H1 (cell line): Measurements from ENCODE around the gene MSI2. TPM values are rescaled to one million over a fixed set of nuclear protein-coding genes. Genes with fewer than 3 reads are reported as not detected.

ENCODE experiments used
- CTCF ChIA-PET: fragments of 300-600 bp; sonication (Branson Sonifier 250); formaldehyde crosslinking; loops from one replicate; lab custom pipeline; 2021; ENCODE audit not compliant: partially characterized antibody; lab: Charles Lee
- POLR2A ChIA-PET: fragments of 300-600 bp; sonication (Branson Sonifier 250); formaldehyde crosslinking; loops from one replicate; lab custom pipeline; 2021; ENCODE audit warnings: inconsistent platforms; ENCODE audit not compliant: partially characterized antibody; lab: Charles Lee
- DNase-seq, 2 experiments: peaks; one replicate each; pipeline versions ENCODE4 v3.0.0 to v3.0.0-alpha.2; 2010 to 2022; ENCODE audit warnings: low spot score in 2 of 2, low read depth in 1 of 2, mixed read lengths in 1 of 2
- FAIRE-seq: peaks from 2 replicates; lab custom pipeline; 2011; peaks lifted over from hg19 to GRCh38; lab: Jason Lieb, UNC
- H2AFZ ChIP-seq: 2 replicates; pipeline ENCODE4 v1.8.1; 2012; ENCODE audit warnings: low read length, inconsistent platforms
- H2AK5ac ChIP-seq: 2 replicates; pipeline ENCODE4 v1.6.1; 2013; ENCODE audit warnings: low read depth, low read length
- H2BK120ac ChIP-seq: replicated peaks from 2 replicates; pipeline ENCODE3; 2013; ENCODE audit warnings: low read depth, low read length, inconsistent platforms
- H2BK12ac ChIP-seq: 2 replicates; pipeline ENCODE4 v1.6.1; 2013; ENCODE audit warnings: low read depth, low read length
- H2BK15ac ChIP-seq: 2 replicates; pipeline ENCODE4 v1.6.1; 2013; ENCODE audit warnings: low read length
- H2BK20ac ChIP-seq: 2 replicates; pipeline ENCODE4 v1.6.1; 2013; ENCODE audit warnings: low read length
- H2BK5ac ChIP-seq: 2 replicates; pipeline ENCODE4 v1.6.1; 2013; ENCODE audit warnings: low read depth, low read length
- H3K14ac ChIP-seq: 2 replicates; pipeline ENCODE4 v1.6.1; 2013; ENCODE audit warnings: inconsistent platforms; ENCODE audit not compliant: insufficient read length
- H3K18ac ChIP-seq: 2 replicates; pipeline ENCODE4 v1.6.1; 2013; ENCODE audit warnings: low read length; ENCODE audit errors: extremely low read depth
- H3K23ac ChIP-seq: 2 replicates; pipeline ENCODE4 v1.6.1; 2013; ENCODE audit warnings: inconsistent platforms; ENCODE audit not compliant: insufficient read length
- H3K23me2 ChIP-seq: 2 replicates; pipeline ENCODE4 v1.6.1; 2013; ENCODE audit warnings: low read depth, low read length
- H3K27ac ChIP-seq: 2 replicates; pipeline ENCODE4 v1.6.1; 2011; ENCODE audit warnings: low read depth, low read length, inconsistent platforms
- H3K27me3 ChIP-seq, 4 experiments: replicated peaks in 1 of 4; 1 replicate in 1 of 4; 2 replicates in 3 of 4; pipeline versions ENCODE4 v1.6.1 to v1.8.1; 2011 to 2013; ENCODE audit warnings: low read length in 3 of 4, mild to moderate bottlenecking in 3 of 4, inconsistent platforms in 2 of 4, mixed read lengths in 2 of 4, moderate library complexity in 1 of 4; ENCODE audit not compliant: control insufficient read depth in 3 of 4, insufficient read depth in 3 of 4; ENCODE audit errors: extremely low read depth in 1 of 4
- H3K36me3 ChIP-seq, 4 experiments: 2 replicates each; pipeline versions ENCODE4 v1.6.1 to v1.8.1; 2011 to 2013; ENCODE audit warnings: mild to moderate bottlenecking in 4 of 4, low read length in 3 of 4, moderate library complexity in 2 of 4, control low read depth in 1 of 4, inconsistent platforms in 1 of 4; ENCODE audit not compliant: insufficient read depth in 4 of 4, control insufficient read depth in 2 of 4
- H3K4ac ChIP-seq: replicated peaks from 2 replicates; pipeline ENCODE3; 2013; ENCODE audit warnings: low read length, low read depth, mixed read lengths, inconsistent platforms; ENCODE audit not compliant: insufficient read length
- H3K4me1 ChIP-seq, 4 experiments: replicated peaks in 1 of 4; 1 replicate in 1 of 4; 2 replicates in 3 of 4; pipeline versions ENCODE4 v1.6.1 to v1.8.1; 2011 to 2013; ENCODE audit warnings: low read length in 3 of 4, inconsistent platforms in 2 of 4, mixed read lengths in 1 of 4; ENCODE audit not compliant: insufficient read depth in 4 of 4, control insufficient read depth in 3 of 4
- H3K4me2 ChIP-seq, 2 experiments: 2 replicates each; pipeline versions ENCODE4 v1.6.1 to v1.8.1; 2011 to 2013; ENCODE audit warnings: low read depth in 2 of 2, low read length in 2 of 2, control low read depth in 1 of 2, inconsistent platforms in 1 of 2, mild to moderate bottlenecking in 1 of 2; ENCODE audit not compliant: insufficient read depth in 1 of 2
- H3K4me3 ChIP-seq, 4 experiments: fragments of 200-600, 300-600 bp in 1 of 4; sonication (generic), shearing (Covaris generic), sonication (Bioruptor Twin) in 1 of 4; 2 replicates each; pipeline versions ENCODE4 v1.5.1 to v1.8.1; 2011 to 2016; ENCODE audit warnings: low read length in 4 of 4, low read depth in 3 of 4, control low read depth in 2 of 4, inconsistent platforms in 2 of 4, mild to moderate bottlenecking in 2 of 4, mixed read lengths in 1 of 4, moderate library complexity in 1 of 4; ENCODE audit not compliant: insufficient read depth in 2 of 4; ENCODE audit errors: extremely low read depth in 1 of 4
- H3K56ac ChIP-seq: replicated peaks from 2 replicates; pipeline ENCODE3; 2013; ENCODE audit warnings: low read depth, mild to moderate bottlenecking, mixed read lengths, low read length, inconsistent platforms; ENCODE audit not compliant: insufficient read length
- H3K79me1 ChIP-seq: 2 replicates; pipeline ENCODE4 v1.6.1; 2013; ENCODE audit warnings: low read depth, low read length, control low read depth
- H3K79me2 ChIP-seq, 2 experiments: 2 replicates each; pipeline versions ENCODE4 v1.6.1 to v1.8.1; 2012 to 2013; ENCODE audit warnings: low read length in 2 of 2, mild to moderate bottlenecking in 2 of 2, inconsistent platforms in 1 of 2; ENCODE audit not compliant: insufficient read depth in 2 of 2, control insufficient read depth in 1 of 2
- H3K9ac ChIP-seq, 4 experiments: replicated peaks in 1 of 4; 1 replicate in 1 of 4; 2 replicates in 3 of 4; pipeline versions ENCODE4 v1.6.1 to v1.8.1; 2011 to 2013; ENCODE audit warnings: low read depth in 3 of 4, low read length in 3 of 4, control low read depth in 2 of 4, mild to moderate bottlenecking in 2 of 4, moderate library complexity in 2 of 4, inconsistent platforms in 1 of 4; ENCODE audit errors: extremely low read depth in 1 of 4
- H3K9me3 ChIP-seq, 2 experiments: 2 replicates each; pipeline versions ENCODE4 v1.6.1 to v1.8.1; 2012 to 2013; ENCODE audit warnings: mild to moderate bottlenecking in 2 of 2, moderate library complexity in 2 of 2, control low read depth in 1 of 2, inconsistent platforms in 1 of 2, low read depth in 1 of 2, low read length in 1 of 2, mixed read lengths in 1 of 2; ENCODE audit not compliant: insufficient read depth in 2 of 2
- H4K20me1 ChIP-seq, 2 experiments: replicated peaks in 1 of 2; 2 replicates each; pipeline versions ENCODE3 to v1.8.1; 2011 to 2013; ENCODE audit warnings: inconsistent platforms in 2 of 2, low read length in 2 of 2, mild to moderate bottlenecking in 1 of 2; ENCODE audit not compliant: insufficient read depth in 2 of 2, control insufficient read depth in 1 of 2
- H4K5ac ChIP-seq: 2 replicates; pipeline ENCODE4 v1.6.1; 2013; ENCODE audit warnings: low read length, low read depth, mixed read lengths, inconsistent platforms; ENCODE audit not compliant: insufficient read length
- H4K8ac ChIP-seq: 2 replicates; pipeline ENCODE4 v1.8.0; 2013; ENCODE audit warnings: mild to moderate bottlenecking, moderate library complexity, low read length, inconsistent platforms; ENCODE audit not compliant: insufficient read depth; ENCODE audit errors: extremely low read depth
- H4K91ac ChIP-seq: replicated peaks from 2 replicates; pipeline ENCODE3; 2013; ENCODE audit warnings: low read length, mixed read lengths, inconsistent platforms; ENCODE audit not compliant: insufficient read length
- ATF2 ChIP-seq: IDR thresholded peaks from 2 replicates; pipeline ENCODE4 v1.6.1; 2012; ENCODE audit warnings: low read length, inconsistent platforms
- BACH1 ChIP-seq: IDR thresholded peaks from 2 replicates; pipeline ENCODE4 v1.6.1; 2012; ENCODE audit warnings: low read length, improper control_type of control experiment
- CHD2 ChIP-seq: IDR thresholded peaks from 2 replicates; pipeline ENCODE4 v1.6.1; 2012; ENCODE audit warnings: low read length, improper control_type of control experiment
- CREB1 ChIP-seq: IDR thresholded peaks from 2 replicates; pipeline ENCODE4 v1.6.1; 2012; ENCODE audit warnings: inconsistent platforms
- JUND ChIP-seq: IDR thresholded peaks from 2 replicates; pipeline ENCODE4 v1.6.1; 2011; ENCODE audit warnings: mild to moderate bottlenecking, improper control_type of control experiment, low read length
- MAFK ChIP-seq: IDR thresholded peaks from 2 replicates; pipeline ENCODE4 v1.6.1; 2012; ENCODE audit warnings: low read depth, mild to moderate bottlenecking, improper control_type of control experiment, low read length
- RNF2 ChIP-seq: fragments of 200-900, 300-1000 bp; sonication (generic); IDR thresholded peaks from 2 replicates; pipeline ENCODE4 v1.7.1; 2016; ENCODE audit warnings: borderline replicate concordance, low read depth, mild to moderate bottlenecking, antibody characterized with exemption, low read length; ENCODE audit not compliant: poor library complexity, severe bottlenecking; ENCODE audit errors: missing control alignments
- SIN3A ChIP-seq, 2 experiments: IDR thresholded peaks in 1 of 2; conservative IDR thresholded peaks in 1 of 2; 2 replicates each; pipeline ENCODE4 v1.6.1; 2011 to 2012; ENCODE audit warnings: low read length in 2 of 2, improper control_type of control experiment in 1 of 2, low read depth in 1 of 2, mild to moderate bottlenecking in 1 of 2
- SIRT6 ChIP-seq: IDR thresholded peaks from one replicate; pipeline ENCODE4 v1.7.1; 2012; ENCODE audit warnings: low read length, inconsistent platforms
- SUZ12 ChIP-seq: fragments of 200-600 bp; sonication (generic); IDR thresholded peaks from 2 replicates; pipeline ENCODE4 v1.6.1; 2012; ENCODE audit warnings: mild to moderate bottlenecking, inconsistent platforms, low read length, moderate library complexity, mixed read lengths
- YY1 ChIP-seq: IDR thresholded peaks from 2 replicates; pipeline ENCODE4 v1.6.1; 2011; ENCODE audit warnings: low read depth, mild to moderate bottlenecking, low read length
- WGBS, 2 experiments: shearing (Covaris generic) in 1 of 2; methylation state at CpG; one replicate each; pipeline versions ENCODE4 v1.1.6 to v1.1.7; 2013 to 2015; ENCODE audit warnings: low lambda C conversion rate in 2 of 2, mixed read lengths in 2 of 2, inconsistent platforms in 1 of 2, low coverage in 1 of 2, missing lambda C conversion rate in 1 of 2; ENCODE audit not compliant: insufficient replicate concordance in 2 of 2, insufficient coverage in 1 of 2, insufficient read length in 1 of 2; ENCODE audit errors: extremely low coverage in 1 of 2, missing lambda C conversion rate in 1 of 2; 5-methylcytosine and 5-hydroxymethylcytosine counted together
- polyA plus RNA-seq, 7 experiments: library from polyadenylated mRNA; depleted of rRNA in 3 of 7; stranded (reverse) in 5 of 7; unstranded in 2 of 7; fragments of >200 nt in 5 of 7; fragments of 200-250 nt in 2 of 7; gene quantifications; 1 replicate in 5 of 7; 2 replicates in 1 of 7; 4 replicates in 1 of 7; pipeline versions ENCODE4 v1.2.1 to v1.2.3, GENCODE V29; 2011 to 2013; ENCODE audit warnings: missing spikeins in 2 of 7, mixed read lengths in 2 of 7
- total RNA-seq: library from RNA; stranded (reverse); fragmentation: NEBNext Ultra II Directional; extraction: Animal tissue kit (Norgen Biotek cat#: 25700); gene quantifications from 2 replicates; pipeline ENCODE4 v1.2.1, GENCODE V29; 2021
- TF ChIP-seq, protein P1 (sequence below): IDR thresholded peaks from 2 replicates; pipeline ENCODE4 v1.6.1; 2011; ENCODE audit warnings: low read length, improper control_type of control experiment

Gene MSI2
- total and polyA plus RNA-seq, 2 of the 8 experiments (the other 6 are each of a cell fraction or from before 2014, with no cell fraction given), result 36.7 to 80.6 TPM

DNA sequence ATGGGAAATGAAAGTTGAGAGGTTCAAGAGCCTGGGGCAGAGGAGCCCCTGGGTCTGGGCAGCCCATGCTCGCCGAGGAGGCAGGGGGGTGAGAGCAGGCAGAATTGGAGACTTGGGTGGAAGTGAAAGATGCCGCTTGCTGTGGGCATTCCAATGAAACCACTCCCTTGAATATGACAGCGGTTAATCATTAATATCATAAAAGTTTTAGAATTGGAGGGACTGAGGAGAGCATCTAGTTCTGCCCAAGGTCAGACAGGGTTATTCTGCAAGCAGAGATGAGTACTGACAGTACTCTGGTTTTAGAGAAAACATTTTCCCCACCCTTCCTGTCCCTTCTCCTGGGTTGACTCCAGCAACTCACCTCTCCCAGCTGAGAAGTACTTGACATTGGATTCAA is 180.2 kb downstream of the MSI2 start:
- Histone ChIP-seq H2BK15ac (no peak overlapping the region), H3K4me2 (no peak overlapping the region), H3K9ac (no peak overlapping the region), H2BK20ac (no peak overlapping the region), H2BK5ac (no peak overlapping the region), H2BK120ac (no peak overlapping the region), H4K5ac (no peak overlapping the region), H3K36me3 (no peaks in the 10 kb centered on the region), H2BK12ac (no peak overlapping the region), H3K27me3 (no peaks in the 10 kb centered on the region), H3K79me2 (peaks cover 0 to 33% of the 10 kb centered on the region in 2 experiments; a peak in 3 of 4 replicates), H3K4me3 (no peak overlapping the region), H2AK5ac (no peak overlapping the region), H3K14ac (no peak overlapping the region), H4K8ac (no peak overlapping the region), H3K27ac (no peak overlapping the region), H3K18ac (no peak overlapping the region), H3K9me3 (no peaks in the 10 kb centered on the region), H3K23ac (no peak overlapping the region), H3K56ac (no peak overlapping the region), H4K20me1 (peaks cover 8 to 9% of the 10 kb centered on the region in 2 experiments), H3K79me1 (peaks cover 8% of the 10 kb centered on the region; the same call in 1 of the 2 replicates), H3K23me2 (no peaks in the 10 kb centered on the region; the same call in 1 of the 2 replicates), H4K91ac (no peak overlapping the region), H2AFZ (no peak overlapping the region), H3K4me1 (peaks cover 2 to 22% (median 9%) of the 10 kb centered on the region in 4 experiments; a peak in 6 of 7 replicates), H3K4ac (no peak overlapping the region)
- POLR2A ChIA-PET, result no interaction called here
- FAIRE-seq (no peak), DNase-seq (no peak)
- CTCF ChIA-PET, result interaction anchor here (1.5 kb wide), 1 partner anchor 33 kb away, joined by 6 read pairs; no protein-coding TSS in a partner anchor
- 82% methylated on average over 4 of the region's 4 CpGs; no CpG with 5 or more reads in 1 of the 2 experiments for WGBS, 2 experiments
- TF ChIP-seq MAFK (no peak), SIRT6 (no peak), SUZ12 (no peak), YY1 (no peak), CREB1 (no peak), SIN3A (conservative IDR thresholded peaks at IDR 0.05 in 1 of 2, IDR thresholded peaks at IDR 0.05 in 1 of 2; ENCODE audit: low read depth in 1 of 2, low read length in 2 of 2) (no peak), CHD2 (no peak), ATF2 (no peak), JUND (no peak), RNF2 (no peak), BACH1 (no peak)
- TF ChIP-seq, protein P1, sequence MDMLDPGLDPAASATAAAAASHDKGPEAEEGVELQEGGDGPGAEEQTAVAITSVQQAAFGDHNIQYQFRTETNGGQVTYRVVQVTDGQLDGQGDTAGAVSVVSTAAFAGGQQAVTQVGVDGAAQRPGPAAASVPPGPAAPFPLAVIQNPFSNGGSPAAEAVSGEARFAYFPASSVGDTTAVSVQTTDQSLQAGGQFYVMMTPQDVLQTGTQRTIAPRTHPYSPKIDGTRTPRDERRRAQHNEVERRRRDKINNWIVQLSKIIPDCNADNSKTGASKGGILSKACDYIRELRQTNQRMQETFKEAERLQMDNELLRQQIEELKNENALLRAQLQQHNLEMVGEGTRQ, result no peak
